Testis (tissue), 2 donors: ENCODE measurements around the gene ITPKB.

Source experiments
- CTCF ChIP-seq, 3 experiments: fragments of 450-650 bp in 2 of 3; fragments of 200-600 bp in 1 of 3; sonication (generic) in 1 of 3; IDR thresholded peaks; one replicate each; pipeline ENCODE4 v1.5.1; 2016 to 2019; ENCODE audit warnings: antibody characterized with exemption in 3 of 3, mild to moderate bottlenecking in 2 of 3, moderate library complexity in 1 of 3
- POLR2A ChIP-seq: fragments of 450-650 bp; IDR thresholded peaks from one replicate; pipeline ENCODE4 v1.6.1; 2017; ENCODE audit warnings: antibody characterized with exemption, mild to moderate bottlenecking, moderate library complexity

DNA sequence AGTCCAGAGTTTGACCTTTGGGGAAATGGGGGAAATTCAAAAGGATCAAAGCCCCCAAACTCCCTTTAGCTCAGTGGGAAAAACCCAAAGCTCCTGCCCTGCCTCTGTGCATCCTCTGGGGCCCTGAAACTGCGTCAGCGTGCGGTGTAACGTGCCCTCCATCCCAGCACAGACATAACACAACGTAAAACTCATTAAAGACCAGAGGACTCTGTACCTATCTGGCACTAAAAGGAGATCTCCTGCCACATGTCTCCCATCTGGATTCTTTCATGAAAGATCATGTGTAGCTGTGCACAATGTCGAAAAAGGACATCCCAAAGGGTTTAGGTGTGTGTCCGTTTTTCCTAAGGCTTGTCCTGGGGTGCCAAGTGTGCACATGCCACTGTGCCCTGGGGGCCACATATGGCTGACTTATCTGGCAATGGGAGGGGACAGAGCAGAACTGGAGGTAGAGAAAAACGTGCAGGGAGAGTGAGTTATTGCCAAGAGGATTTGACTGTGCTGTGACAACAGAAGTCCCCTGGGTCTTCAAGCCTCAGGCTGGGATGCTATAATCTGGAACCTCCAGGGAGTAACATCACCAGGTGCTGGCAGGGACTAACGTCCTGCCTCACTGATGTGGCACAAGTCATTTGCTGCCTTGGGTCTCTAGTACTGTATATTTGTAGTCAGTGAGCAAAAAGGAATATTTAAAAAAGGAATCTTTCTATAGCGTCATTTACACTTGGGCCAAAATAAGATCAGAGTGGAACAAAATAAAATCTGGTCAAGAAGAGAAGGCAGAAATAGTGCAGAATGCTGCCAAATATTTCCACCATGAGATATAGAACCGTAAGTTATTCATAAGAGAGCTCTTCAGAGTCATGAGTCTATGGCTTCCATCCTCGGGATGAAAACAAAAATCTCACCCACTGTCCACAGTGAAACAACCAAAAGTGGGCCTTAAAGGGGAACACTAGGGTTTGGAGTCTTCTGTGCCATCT lies 52.3 kb downstream of the ITPKB start:
- no peak for TF ChIP-seq CTCF (IDR thresholded peaks at IDR 0.05)
- TF ChIP-seq POLR2A = no peak
